Liver (tissue), 3 donors: ENCODE results near the gene CSRP1.

Experiments
- ATF3 ChIP-seq: IDR thresholded peaks from 2 replicates; pipeline ENCODE4 v1.6.1; 2016; ENCODE audit warnings: antibody characterized with exemption
- FOXA1 ChIP-seq: IDR thresholded peaks from 2 replicates; pipeline ENCODE4 v1.6.1; 2016; ENCODE audit warnings: antibody characterized with exemption
- GABPA ChIP-seq, 2 donors: IDR thresholded peaks in 1 of 2; conservative IDR thresholded peaks in 1 of 2; 2 replicates each; pipeline ENCODE4 v1.6.1; 2016; ENCODE audit warnings: antibody characterized with exemption in 2 of 2, mild to moderate bottlenecking in 1 of 2, moderate library complexity in 1 of 2
- HNF4A ChIP-seq, 2 donors: conservative IDR thresholded peaks; 2 replicates each; pipeline ENCODE4 v1.6.1; 2016; ENCODE audit warnings: antibody characterized with exemption in 2 of 2, mild to moderate bottlenecking in 2 of 2
- JUND ChIP-seq, 2 donors: IDR thresholded peaks; 2 replicates each; pipeline ENCODE4 v1.6.1; 2016; ENCODE audit warnings: antibody characterized with exemption in 2 of 2
- MAX ChIP-seq: IDR thresholded peaks from 2 replicates; pipeline ENCODE4 v1.6.1; 2016; ENCODE audit warnings: antibody characterized with exemption
- RAD21 ChIP-seq, 2 donors: IDR thresholded peaks; 2 replicates each; pipeline ENCODE4 v1.6.1; 2016; ENCODE audit warnings: antibody characterized with exemption in 2 of 2, mild to moderate bottlenecking in 2 of 2
- RXRA ChIP-seq, 2 donors: IDR thresholded peaks; 2 replicates each; pipeline ENCODE4 v1.6.1; 2017 to 2018; ENCODE audit warnings: antibody characterized with exemption in 2 of 2, mild to moderate bottlenecking in 1 of 2
- SP1 ChIP-seq: IDR thresholded peaks from 2 replicates; pipeline ENCODE4 v1.6.1; 2018; ENCODE audit warnings: antibody characterized with exemption, mild to moderate bottlenecking
- TAF1 ChIP-seq: conservative IDR thresholded peaks from 2 replicates; pipeline ENCODE4 v1.6.1; 2016; ENCODE audit warnings: antibody characterized with exemption, mild to moderate bottlenecking
- YY1 ChIP-seq: IDR thresholded peaks from 2 replicates; pipeline ENCODE4 v1.6.1; 2016; ENCODE audit warnings: antibody characterized with exemption, mild to moderate bottlenecking
- TF ChIP-seq, protein P1 (sequence below): fragments of 150-350 bp; IDR thresholded peaks from 2 replicates; pipeline ENCODE4 v1.5.1; 2017; ENCODE audit warnings: improper control_type of control experiment, low read depth, low read length; ENCODE audit not compliant: missing input control
- TF ChIP-seq, protein P2 (sequence below): IDR thresholded peaks from 2 replicates; pipeline ENCODE4 v1.6.1; 2016; ENCODE audit warnings: antibody characterized with exemption, mild to moderate bottlenecking
- TF ChIP-seq, protein P3 (sequence below): IDR thresholded peaks from 2 replicates; pipeline ENCODE4 v1.6.1; 2016; ENCODE audit warnings: antibody characterized with exemption
- donor health status: healthy.
- donor health status: healthy.

- no peak for TF ChIP-seq ATF3
- TF ChIP-seq, protein P1, sequence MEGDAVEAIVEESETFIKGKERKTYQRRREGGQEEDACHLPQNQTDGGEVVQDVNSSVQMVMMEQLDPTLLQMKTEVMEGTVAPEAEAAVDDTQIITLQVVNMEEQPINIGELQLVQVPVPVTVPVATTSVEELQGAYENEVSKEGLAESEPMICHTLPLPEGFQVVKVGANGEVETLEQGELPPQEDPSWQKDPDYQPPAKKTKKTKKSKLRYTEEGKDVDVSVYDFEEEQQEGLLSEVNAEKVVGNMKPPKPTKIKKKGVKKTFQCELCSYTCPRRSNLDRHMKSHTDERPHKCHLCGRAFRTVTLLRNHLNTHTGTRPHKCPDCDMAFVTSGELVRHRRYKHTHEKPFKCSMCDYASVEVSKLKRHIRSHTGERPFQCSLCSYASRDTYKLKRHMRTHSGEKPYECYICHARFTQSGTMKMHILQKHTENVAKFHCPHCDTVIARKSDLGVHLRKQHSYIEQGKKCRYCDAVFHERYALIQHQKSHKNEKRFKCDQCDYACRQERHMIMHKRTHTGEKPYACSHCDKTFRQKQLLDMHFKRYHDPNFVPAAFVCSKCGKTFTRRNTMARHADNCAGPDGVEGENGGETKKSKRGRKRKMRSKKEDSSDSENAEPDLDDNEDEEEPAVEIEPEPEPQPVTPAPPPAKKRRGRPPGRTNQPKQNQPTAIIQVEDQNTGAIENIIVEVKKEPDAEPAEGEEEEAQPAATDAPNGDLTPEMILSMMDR, result no peak
- TF ChIP-seq, protein P2, sequence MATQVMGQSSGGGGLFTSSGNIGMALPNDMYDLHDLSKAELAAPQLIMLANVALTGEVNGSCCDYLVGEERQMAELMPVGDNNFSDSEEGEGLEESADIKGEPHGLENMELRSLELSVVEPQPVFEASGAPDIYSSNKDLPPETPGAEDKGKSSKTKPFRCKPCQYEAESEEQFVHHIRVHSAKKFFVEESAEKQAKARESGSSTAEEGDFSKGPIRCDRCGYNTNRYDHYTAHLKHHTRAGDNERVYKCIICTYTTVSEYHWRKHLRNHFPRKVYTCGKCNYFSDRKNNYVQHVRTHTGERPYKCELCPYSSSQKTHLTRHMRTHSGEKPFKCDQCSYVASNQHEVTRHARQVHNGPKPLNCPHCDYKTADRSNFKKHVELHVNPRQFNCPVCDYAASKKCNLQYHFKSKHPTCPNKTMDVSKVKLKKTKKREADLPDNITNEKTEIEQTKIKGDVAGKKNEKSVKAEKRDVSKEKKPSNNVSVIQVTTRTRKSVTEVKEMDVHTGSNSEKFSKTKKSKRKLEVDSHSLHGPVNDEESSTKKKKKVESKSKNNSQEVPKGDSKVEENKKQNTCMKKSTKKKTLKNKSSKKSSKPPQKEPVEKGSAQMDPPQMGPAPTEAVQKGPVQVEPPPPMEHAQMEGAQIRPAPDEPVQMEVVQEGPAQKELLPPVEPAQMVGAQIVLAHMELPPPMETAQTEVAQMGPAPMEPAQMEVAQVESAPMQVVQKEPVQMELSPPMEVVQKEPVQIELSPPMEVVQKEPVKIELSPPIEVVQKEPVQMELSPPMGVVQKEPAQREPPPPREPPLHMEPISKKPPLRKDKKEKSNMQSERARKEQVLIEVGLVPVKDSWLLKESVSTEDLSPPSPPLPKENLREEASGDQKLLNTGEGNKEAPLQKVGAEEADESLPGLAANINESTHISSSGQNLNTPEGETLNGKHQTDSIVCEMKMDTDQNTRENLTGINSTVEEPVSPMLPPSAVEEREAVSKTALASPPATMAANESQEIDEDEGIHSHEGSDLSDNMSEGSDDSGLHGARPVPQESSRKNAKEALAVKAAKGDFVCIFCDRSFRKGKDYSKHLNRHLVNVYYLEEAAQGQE, result no peak
- no peak for TF ChIP-seq MAX
- TF ChIP-seq RXRA (IDR thresholded peaks at IDR 0.05), result no peak
- TF ChIP-seq SP1, result no peak
- TF ChIP-seq, protein P3, sequence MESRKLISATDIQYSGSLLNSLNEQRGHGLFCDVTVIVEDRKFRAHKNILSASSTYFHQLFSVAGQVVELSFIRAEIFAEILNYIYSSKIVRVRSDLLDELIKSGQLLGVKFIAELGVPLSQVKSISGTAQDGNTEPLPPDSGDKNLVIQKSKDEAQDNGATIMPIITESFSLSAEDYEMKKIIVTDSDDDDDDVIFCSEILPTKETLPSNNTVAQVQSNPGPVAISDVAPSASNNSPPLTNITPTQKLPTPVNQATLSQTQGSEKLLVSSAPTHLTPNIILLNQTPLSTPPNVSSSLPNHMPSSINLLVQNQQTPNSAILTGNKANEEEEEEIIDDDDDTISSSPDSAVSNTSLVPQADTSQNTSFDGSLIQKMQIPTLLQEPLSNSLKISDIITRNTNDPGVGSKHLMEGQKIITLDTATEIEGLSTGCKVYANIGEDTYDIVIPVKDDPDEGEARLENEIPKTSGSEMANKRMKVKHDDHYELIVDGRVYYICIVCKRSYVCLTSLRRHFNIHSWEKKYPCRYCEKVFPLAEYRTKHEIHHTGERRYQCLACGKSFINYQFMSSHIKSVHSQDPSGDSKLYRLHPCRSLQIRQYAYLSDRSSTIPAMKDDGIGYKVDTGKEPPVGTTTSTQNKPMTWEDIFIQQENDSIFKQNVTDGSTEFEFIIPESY, result no peak
- no peak for TF ChIP-seq TAF1
- TF ChIP-seq RAD21 (IDR thresholded peaks at IDR 0.05), result no peak
- TF ChIP-seq YY1, result no peak
- TF ChIP-seq GABPA (IDR thresholded peaks at IDR 0.05 in 1 of 2, conservative IDR thresholded peaks at IDR 0.05 in 1 of 2), result no peak
- no peak for TF ChIP-seq JUND (IDR thresholded peaks at IDR 0.05)
- TF ChIP-seq FOXA1, result no peak
- TF ChIP-seq HNF4A (conservative IDR thresholded peaks at IDR 0.05), result no peak
Observed at GRCh38 chr1:201497935-201498509, 8.9 kb downstream of the CSRP1 start.
